ENCODE measurements around the gene AGAP9.

- TF ChIP-seq GATA2 (IDR thresholded peaks at IDR 0.05; ENCODE audit: low read depth, low read length) = no peak
- no peak for TF ChIP-seq GATA3 (IDR thresholded peaks at IDR 0.05; ENCODE audit: low read depth, low read length)
Measured at GRCh38 chr10:47457826-47458225, 65.6 kb downstream of the AGAP9 start.

All from SH-SY5Y (cell line).